ENCODE measurements around the gene C1orf232. TPM values are rescaled to one million over a fixed set of nuclear protein-coding genes. Genes with fewer than 3 reads are reported as not detected.

C1orf232 gene
- polyA plus RNA-seq, 3 donors, result not detected

DNA sequence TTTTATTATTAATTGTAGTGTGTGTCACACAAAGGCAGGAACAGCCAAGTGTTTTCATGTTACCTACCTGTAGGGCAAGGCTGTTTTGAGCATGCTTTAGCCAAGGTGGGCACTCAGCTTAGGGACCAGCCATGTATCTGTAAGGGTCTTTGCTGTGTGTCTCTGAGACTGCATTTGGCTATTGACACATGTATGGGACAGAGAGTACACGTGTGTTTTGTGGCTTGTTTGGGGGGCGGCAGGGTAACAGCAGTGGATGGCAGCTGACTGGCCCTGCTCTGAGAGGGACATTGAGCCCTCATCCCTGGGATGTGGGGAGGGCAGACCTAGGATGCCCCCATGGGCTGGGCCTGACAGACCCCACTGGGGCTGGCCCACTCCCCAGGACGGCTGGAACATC lies 28.5 kb upstream of the C1orf232 start:
- H3K4me3 ChIP-seq (replicated peaks in 1 of 3; ENCODE audit: low read depth in 2 of 3, low read length in 3 of 3), result no peak overlapping the region
- no peaks in the 10 kb centered on the region for H3K27me3 ChIP-seq (ENCODE audit: control insufficient read depth in 2 of 2, insufficient read depth in 2 of 2, low read length in 2 of 2)
- H3K9me3 ChIP-seq (replicated peaks in 1 of 2; ENCODE audit: control insufficient read depth in 1 of 2, insufficient read depth in 1 of 2, low read length in 2 of 2), result no peaks in the 10 kb centered on the region
- no peak overlapping the region for H3K4me3 Mint-ChIP-seq
- 100% methylated on average over 2 of the region's 3 CpGs for WGBS (ENCODE audit: insufficient coverage)
- H3K27ac ChIP-seq (ENCODE audit: low read depth in 1 of 2, low read length in 2 of 2), result no peak overlapping the region
- H3K36me3 Mint-ChIP-seq, result no peaks in the 10 kb centered on the region
- H3K79me2 ChIP-seq (ENCODE audit: insufficient read depth, low read length), result no peaks in the 10 kb centered on the region
- no peaks in the 10 kb centered on the region for H3K36me3 ChIP-seq (replicated peaks in 1 of 2; ENCODE audit: control insufficient read depth in 1 of 2, insufficient read depth in 2 of 2, low read length in 2 of 2)
- no peaks in the 10 kb centered on the region for H3K4me1 ChIP-seq (ENCODE audit: control insufficient read depth in 1 of 2, insufficient read depth in 2 of 2, low read length in 2 of 2)
- no peak for TF ChIP-seq CTCF (IDR thresholded peaks at IDR 0.05)
- no peaks in the 10 kb centered on the region for H4K20me1 ChIP-seq (ENCODE audit: insufficient read depth, low read length)
- no peak overlapping the region for H3K27ac Mint-ChIP-seq
- peaks cover 6 to 14% (median 12%) of the 10 kb centered on the region in 3 donors for H3K27me3 Mint-ChIP-seq (ENCODE audit: low read depth in 3 of 3)
- H2AFZ ChIP-seq (ENCODE audit: insufficient read depth, low read depth, low read length, poor library complexity, severe bottlenecking), result no peak overlapping the region
- no peaks in the 10 kb centered on the region for H3K9me3 Mint-ChIP-seq
- intact Hi-C loops (cut with micrococcal nuclease), result no loop called here
- peaks cover 13% of the 10 kb centered on the region for H3K4me1 Mint-ChIP-seq
- no peak overlapping the region for H3K9ac ChIP-seq (ENCODE audit: insufficient read depth, low read length, poor library complexity, severe bottlenecking)
- no peak overlapping the region for H3K4me2 ChIP-seq (replicated peaks; ENCODE audit: extremely low read depth, low read length, poor library complexity, severe bottlenecking)
- DNase-seq, result no peak

DNA sequence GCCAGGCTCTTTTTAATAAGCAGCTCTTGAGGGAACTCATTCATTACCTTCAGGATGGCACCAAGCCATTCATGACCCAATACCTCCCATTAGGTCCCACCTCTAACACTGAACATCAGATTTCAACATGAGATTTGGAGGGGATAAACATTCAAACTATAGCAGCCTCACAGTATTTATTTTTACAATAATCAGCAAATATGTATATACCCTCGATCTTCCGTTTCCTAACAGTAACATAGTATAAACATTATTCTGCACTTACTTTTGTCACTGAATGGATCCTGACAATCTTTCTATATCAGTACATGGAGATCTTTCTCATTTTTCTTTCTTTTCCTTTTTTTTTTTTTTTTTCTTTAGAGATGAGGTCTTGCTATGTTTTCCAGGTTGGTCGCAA lies 27.0 kb upstream of the C1orf232 start:
- no CpG with 5 or more reads among the region's 3 CpGs for WGBS (ENCODE audit: insufficient coverage)
- no peak overlapping the region for H3K4me3 ChIP-seq (replicated peaks in 1 of 3; ENCODE audit: low read depth in 2 of 3, low read length in 3 of 3)

More for the DNA sequence above, 27.0 kb upstream of the C1orf232 start:
- Histone ChIP-seq H3K27ac (ENCODE audit: low read depth in 1 of 2, low read length in 2 of 2) (no peak overlapping the region), H3K4me2 (replicated peaks; ENCODE audit: extremely low read depth, low read length, poor library complexity, severe bottlenecking) (no peak overlapping the region), H4K20me1 (ENCODE audit: insufficient read depth, low read length) (no peaks in the 10 kb centered on the region), H3K36me3 (replicated peaks in 1 of 2; ENCODE audit: control insufficient read depth in 1 of 2, insufficient read depth in 2 of 2, low read length in 2 of 2) (no peaks in the 10 kb centered on the region), H3K27me3 (ENCODE audit: control insufficient read depth in 2 of 2, insufficient read depth in 2 of 2, low read length in 2 of 2) (no peaks in the 10 kb centered on the region), H2AFZ (ENCODE audit: insufficient read depth, low read depth, low read length, poor library complexity, severe bottlenecking) (no peak overlapping the region), H3K9me3 (replicated peaks in 1 of 2; ENCODE audit: control insufficient read depth in 1 of 2, insufficient read depth in 1 of 2, low read length in 2 of 2) (no peaks in the 10 kb centered on the region), H3K4me1 (ENCODE audit: control insufficient read depth in 1 of 2, insufficient read depth in 2 of 2, low read length in 2 of 2) (no peaks in the 10 kb centered on the region), H3K79me2 (ENCODE audit: insufficient read depth, low read length) (no peaks in the 10 kb centered on the region), H3K9ac (ENCODE audit: insufficient read depth, low read length, poor library complexity, severe bottlenecking) (no peak overlapping the region)
- no peaks in the 10 kb centered on the region for H3K36me3 Mint-ChIP-seq
- TF ChIP-seq CTCF (IDR thresholded peaks at IDR 0.05), result no peak
- intact Hi-C loops (cut with micrococcal nuclease), result no loop called here
- no peaks in the 10 kb centered on the region for H3K9me3 Mint-ChIP-seq
- no peak overlapping the region for H3K27ac Mint-ChIP-seq
- no peaks in the 10 kb centered on the region for H3K4me1 Mint-ChIP-seq
- H3K4me3 Mint-ChIP-seq, result no peak overlapping the region
- H3K27me3 Mint-ChIP-seq (ENCODE audit: low read depth in 3 of 3), result peaks cover 5 to 10% (median 10%) of the 10 kb centered on the region in 3 donors
- DNase-seq, result no peak
